AG04450 (cell line): ENCODE results near the gene USB1. TPM values are rescaled to one million over a fixed set of nuclear protein-coding genes. Genes with fewer than 3 reads are reported as not detected.
"Not testable (repeated sequence)": the region's sequence is repeated elsewhere in the genome, so short reads cannot be mapped to it uniquely, and the experiment has no call there.

Experiments
- CTCF ChIA-PET: fragments of 300-600, 350-600 bp; formaldehyde crosslinking; extraction: SDS; loops from one replicate; lab custom pipeline; 2022; ENCODE audit warnings: antibody characterized with exemption, inconsistent platforms; lab: Charles Lee
- POLR2A ChIA-PET: fragments of 350-600 bp; formaldehyde crosslinking; extraction: SDS; loops from one replicate; lab custom pipeline; 2021; ENCODE audit warnings: antibody characterized with exemption, inconsistent platforms; lab: Yijun Ruan, JAX
- DNase-seq: peaks from one replicate; pipeline ENCODE4 v3.0.0-alpha.2; 2011; ENCODE audit warnings: low read depth, low spot score
- H3K27ac ChIP-seq: one replicate; pipeline ENCODE4 v1.5.1; 2012; ENCODE audit warnings: low read depth, low read length, control low read depth
- H3K27me3 ChIP-seq: one replicate; pipeline ENCODE4 v1.6.0; 2012; ENCODE audit warnings: low read length; ENCODE audit not compliant: control insufficient read depth, insufficient read depth
- H3K4me3 ChIP-seq: 2 replicates; pipeline ENCODE4 v1.5.1; 2011; ENCODE audit warnings: mild to moderate bottlenecking, low read depth, low read length, control low read depth
- H3K9me3 ChIP-seq: 2 replicates; pipeline ENCODE4 v1.5.1; 2012; ENCODE audit warnings: low read length; ENCODE audit not compliant: control insufficient read depth, insufficient read depth
- polyA plus RNA-seq: library from polyadenylated mRNA; depleted of rRNA; stranded (reverse); fragments of >200 nt; gene quantifications from 2 replicates; pipeline ENCODE4 v1.2.3, GENCODE V29; 2011
- TF ChIP-seq, protein P1 (sequence below): IDR thresholded peaks from 2 replicates; pipeline ENCODE4 v1.5.1; 2011; ENCODE audit warnings: low read depth, low read length, control low read depth, inconsistent platforms

USB1 gene
- polyA plus RNA-seq, 1 experiment = 48.7 TPM

DNA sequence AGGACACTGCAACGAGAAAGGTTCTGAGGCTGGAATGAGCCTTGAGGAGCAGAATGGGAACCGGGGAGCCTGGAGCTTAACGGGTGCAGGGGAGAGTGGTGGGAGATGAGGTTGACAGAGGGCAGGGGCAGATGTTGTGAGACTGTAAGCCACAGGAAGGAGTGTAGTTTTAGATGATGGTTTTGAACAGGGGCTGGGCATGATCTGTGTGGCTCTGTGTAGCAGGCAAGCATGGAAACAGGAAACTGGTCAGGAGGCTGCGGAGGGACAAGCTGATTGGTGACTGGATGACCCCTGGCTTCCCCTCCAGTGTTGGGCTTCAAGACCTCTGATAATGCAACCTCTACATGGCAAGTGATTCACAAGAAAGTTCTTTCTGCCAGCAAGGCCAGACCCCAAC lies 28.9 kb upstream of the USB1 start:
- Histone ChIP-seq H3K4me3 (no peak overlapping the region), H3K9me3 (no peaks in the 10 kb centered on the region), H3K27me3 (peaks cover 27% of the 10 kb centered on the region), H3K27ac (no peak overlapping the region)
- CTCF ChIA-PET = no interaction called here
- POLR2A ChIA-PET = no interaction called here
- DNase-seq = no peak
- TF ChIP-seq, protein P1, sequence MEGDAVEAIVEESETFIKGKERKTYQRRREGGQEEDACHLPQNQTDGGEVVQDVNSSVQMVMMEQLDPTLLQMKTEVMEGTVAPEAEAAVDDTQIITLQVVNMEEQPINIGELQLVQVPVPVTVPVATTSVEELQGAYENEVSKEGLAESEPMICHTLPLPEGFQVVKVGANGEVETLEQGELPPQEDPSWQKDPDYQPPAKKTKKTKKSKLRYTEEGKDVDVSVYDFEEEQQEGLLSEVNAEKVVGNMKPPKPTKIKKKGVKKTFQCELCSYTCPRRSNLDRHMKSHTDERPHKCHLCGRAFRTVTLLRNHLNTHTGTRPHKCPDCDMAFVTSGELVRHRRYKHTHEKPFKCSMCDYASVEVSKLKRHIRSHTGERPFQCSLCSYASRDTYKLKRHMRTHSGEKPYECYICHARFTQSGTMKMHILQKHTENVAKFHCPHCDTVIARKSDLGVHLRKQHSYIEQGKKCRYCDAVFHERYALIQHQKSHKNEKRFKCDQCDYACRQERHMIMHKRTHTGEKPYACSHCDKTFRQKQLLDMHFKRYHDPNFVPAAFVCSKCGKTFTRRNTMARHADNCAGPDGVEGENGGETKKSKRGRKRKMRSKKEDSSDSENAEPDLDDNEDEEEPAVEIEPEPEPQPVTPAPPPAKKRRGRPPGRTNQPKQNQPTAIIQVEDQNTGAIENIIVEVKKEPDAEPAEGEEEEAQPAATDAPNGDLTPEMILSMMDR = no peak

DNA sequence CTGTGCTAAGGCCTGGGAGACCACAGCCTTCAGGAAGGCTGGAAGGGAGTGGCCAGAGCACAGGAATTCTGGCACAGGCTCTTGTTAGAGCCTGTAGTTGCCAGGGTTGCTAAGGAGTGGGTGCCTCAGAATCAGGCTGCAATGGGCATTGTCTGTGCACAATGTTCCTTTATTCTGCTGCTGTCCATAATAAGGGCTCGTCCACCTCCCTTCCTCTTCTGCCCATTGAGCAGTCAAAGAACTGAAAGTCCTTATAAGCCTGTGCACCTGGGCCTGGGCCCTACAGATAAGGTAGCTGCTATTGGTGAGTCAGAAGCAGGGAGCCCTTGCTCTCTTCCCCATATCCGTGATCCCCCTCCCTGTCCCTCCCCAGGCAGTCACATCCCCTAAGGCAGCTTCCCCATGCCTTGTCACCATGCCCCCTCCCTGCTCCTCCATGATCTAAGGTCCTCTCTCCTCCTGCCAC lies 24.8 kb upstream of the USB1 start:
- H3K9me3 ChIP-seq = no peaks in the 10 kb centered on the region
- H3K27ac ChIP-seq = no peak overlapping the region
- peaks cover 21% of the 10 kb centered on the region for H3K27me3 ChIP-seq
- CTCF ChIA-PET = no interaction called here
- H3K4me3 ChIP-seq = no peak overlapping the region
- POLR2A ChIA-PET = no interaction called here
- no peak for DNase-seq
- TF ChIP-seq, protein P1 = no peak

DNA sequence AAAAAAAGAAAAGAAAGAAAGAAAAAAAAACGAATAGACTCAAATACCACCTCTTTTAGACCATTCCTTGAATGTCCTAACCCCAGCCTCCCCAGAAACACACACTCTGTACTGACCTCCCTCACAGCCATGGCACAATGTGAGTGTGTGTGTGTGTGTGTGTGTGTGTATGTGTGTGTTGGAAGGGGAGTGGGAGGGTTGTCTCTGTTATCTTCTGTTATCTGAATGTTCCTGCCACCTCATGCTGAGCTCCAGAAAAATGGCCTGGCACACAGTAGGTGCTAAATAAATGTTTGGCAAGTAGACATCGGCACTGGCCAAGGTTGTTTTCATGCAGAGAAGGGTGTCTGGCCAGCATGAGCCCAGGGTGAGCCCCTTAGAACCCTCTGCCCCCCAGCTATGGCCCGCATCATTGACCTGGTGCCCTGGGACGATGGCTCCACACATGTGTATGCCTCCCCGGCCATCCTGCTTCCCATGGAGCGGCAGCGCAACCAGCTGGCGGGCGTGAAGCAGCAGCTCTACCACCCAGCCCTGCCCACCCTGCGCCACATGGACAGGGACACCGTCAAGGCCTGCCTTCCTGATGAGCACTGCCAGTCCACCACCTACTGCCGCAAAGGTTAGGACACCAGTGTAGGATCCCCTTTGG lies 23.7 kb upstream of the USB1 start:
- H3K27ac ChIP-seq = no peak overlapping the region
- H3K4me3 ChIP-seq = no peak overlapping the region
- no peak for DNase-seq
- TF ChIP-seq, protein P1 = no peak
- no peaks in the 10 kb centered on the region for H3K9me3 ChIP-seq
- ChIA-PET CTCF (interaction anchor here (0.6 kb wide), 1 partner anchor 220 kb away, joined by 4 read pairs; no protein-coding TSS in a partner anchor), POLR2A (no interaction called here)
- peaks cover 11% of the 10 kb centered on the region for H3K27me3 ChIP-seq

DNA sequence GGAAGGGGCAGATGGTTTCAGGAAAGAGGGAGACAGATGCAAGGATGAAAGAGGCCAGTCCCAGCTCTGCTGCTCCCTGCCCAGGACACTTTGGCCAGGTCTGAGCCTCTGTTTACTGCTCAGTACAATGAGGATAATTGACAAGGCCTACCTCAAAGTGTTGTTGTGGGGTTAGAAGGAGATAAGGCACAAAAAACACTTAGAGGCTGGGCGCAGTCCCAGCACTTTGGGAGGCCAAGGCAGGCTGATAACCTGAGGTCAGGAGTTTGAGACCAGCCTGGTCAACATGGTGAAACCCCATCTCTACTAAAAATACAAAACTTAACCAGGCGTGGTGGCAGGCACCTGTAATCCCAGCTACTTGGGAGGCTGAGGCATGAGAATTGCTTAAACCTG lies 23.1 kb upstream of the USB1 start:
- POLR2A ChIA-PET, H3K27ac ChIP-seq, H3K9me3 ChIP-seq, H3K4me3 ChIP-seq, DNase-seq: not testable (repeated sequence)
- H3K27me3 ChIP-seq = peaks cover 11% of the 10 kb centered on the region
- CTCF ChIA-PET = interaction anchor here (0.6 kb wide), 1 partner anchor 220 kb away, joined by 4 read pairs; no protein-coding TSS in a partner anchor

DNA sequence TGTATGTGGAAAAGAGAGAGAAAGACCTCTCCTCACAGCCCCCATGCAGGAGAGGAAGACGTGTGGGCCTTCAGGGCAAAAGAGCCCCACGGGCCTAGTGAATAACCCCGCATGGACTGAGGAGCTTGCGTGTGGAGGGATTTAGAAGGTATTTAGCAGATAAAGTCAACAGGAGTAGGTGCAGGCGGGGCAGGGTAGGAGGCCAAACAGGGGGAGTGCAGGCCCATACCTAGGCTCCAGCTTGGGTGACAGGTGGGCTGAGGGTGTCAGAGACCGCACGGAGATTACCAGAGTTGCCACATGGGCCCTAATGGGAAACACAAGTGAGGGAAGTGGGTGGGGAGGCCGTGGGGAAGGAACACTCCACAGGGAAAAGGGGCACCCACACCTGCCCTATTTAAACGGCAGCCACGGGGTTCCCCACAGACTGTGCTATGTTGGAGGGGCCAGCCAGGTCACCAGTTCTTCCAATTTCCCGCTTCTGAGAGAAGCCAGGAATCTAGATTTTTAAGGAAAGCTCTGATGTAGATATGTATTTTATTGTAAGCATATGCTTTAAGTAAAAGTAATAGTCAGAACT lies 22.1 kb upstream of the USB1 start:
- Histone ChIP-seq H3K9me3 (no peaks in the 10 kb centered on the region), H3K27me3 (peaks cover 12% of the 10 kb centered on the region), H3K27ac (no peak overlapping the region), H3K4me3 (no peak overlapping the region)
- ChIA-PET POLR2A (no interaction called here), CTCF (interaction anchor here (0.6 to 1.2 kb wide), 2 partner anchors 80 to 389 kb away, joined by 5 read pairs; no protein-coding TSS in a partner anchor)
- DNase-seq = no peak
- TF ChIP-seq, protein P1 = no peak
